ENCODE measurements around the gene ZNF32.
A peak's percentile ranks its signal among the peaks of the same experiment; 100 is the strongest.

The ZNF32 gene

DNA sequence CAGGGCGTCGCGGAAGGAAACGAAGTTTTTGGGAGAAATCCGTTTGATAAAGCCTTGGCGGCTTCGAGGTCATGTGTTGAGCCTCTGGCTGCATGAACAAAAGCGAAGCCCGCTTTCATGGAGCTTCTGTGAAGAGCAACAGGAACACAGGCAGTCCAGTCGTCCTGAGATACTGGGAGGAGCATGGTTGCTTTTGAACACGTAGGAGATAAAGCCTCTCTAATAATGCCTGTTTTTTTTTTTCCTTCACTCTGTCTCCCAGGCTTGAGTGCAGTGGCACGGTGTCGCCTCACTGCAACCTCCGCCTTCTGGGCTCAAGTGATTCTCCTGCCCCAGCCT lies 473 bp upstream of the ZNF32 start:
- TF ChIP-seq, protein P1, sequence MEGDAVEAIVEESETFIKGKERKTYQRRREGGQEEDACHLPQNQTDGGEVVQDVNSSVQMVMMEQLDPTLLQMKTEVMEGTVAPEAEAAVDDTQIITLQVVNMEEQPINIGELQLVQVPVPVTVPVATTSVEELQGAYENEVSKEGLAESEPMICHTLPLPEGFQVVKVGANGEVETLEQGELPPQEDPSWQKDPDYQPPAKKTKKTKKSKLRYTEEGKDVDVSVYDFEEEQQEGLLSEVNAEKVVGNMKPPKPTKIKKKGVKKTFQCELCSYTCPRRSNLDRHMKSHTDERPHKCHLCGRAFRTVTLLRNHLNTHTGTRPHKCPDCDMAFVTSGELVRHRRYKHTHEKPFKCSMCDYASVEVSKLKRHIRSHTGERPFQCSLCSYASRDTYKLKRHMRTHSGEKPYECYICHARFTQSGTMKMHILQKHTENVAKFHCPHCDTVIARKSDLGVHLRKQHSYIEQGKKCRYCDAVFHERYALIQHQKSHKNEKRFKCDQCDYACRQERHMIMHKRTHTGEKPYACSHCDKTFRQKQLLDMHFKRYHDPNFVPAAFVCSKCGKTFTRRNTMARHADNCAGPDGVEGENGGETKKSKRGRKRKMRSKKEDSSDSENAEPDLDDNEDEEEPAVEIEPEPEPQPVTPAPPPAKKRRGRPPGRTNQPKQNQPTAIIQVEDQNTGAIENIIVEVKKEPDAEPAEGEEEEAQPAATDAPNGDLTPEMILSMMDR (IDR thresholded peaks at IDR 0.05; ENCODE audit: poor library complexity, severe bottlenecking), result no peak
- ATAC-seq (ENCODE audit: low read depth) (peak; percentile 6; the same call in 2 of the 3 replicates), DNase-seq (ENCODE audit: low spot score) (no peak)
- Histone ChIP-seq H3K9me3 (ENCODE audit: severe bottlenecking) (peaks cover 20% of the 10 kb centered on the region), H3K27ac (ENCODE audit: poor library complexity, severe bottlenecking) (no peak overlapping the region), H3K36me3 (ENCODE audit: low read depth) (peaks cover 10% of the 10 kb centered on the region), H3K27me3 (ENCODE audit: insufficient read depth, poor library complexity, severe bottlenecking) (no peaks in the 10 kb centered on the region), H3K4me3 (ENCODE audit: severe bottlenecking) (peak overlapping the region; percentile 52), H3K4me1 (ENCODE audit: insufficient read depth, poor library complexity, severe bottlenecking) (no peaks in the 10 kb centered on the region)

GRCh38 chr10:43648095-43648397 lies 635 bp downstream of the ZNF32 start:
- TF ChIP-seq, protein P1 (IDR thresholded peaks at IDR 0.05; ENCODE audit: poor library complexity, severe bottlenecking), result no peak
- Histone ChIP-seq H3K27ac (ENCODE audit: poor library complexity, severe bottlenecking) (no peak overlapping the region), H3K36me3 (ENCODE audit: low read depth) (peaks cover 19% of the 10 kb centered on the region), H3K4me1 (ENCODE audit: insufficient read depth, poor library complexity, severe bottlenecking) (no peaks in the 10 kb centered on the region), H3K4me3 (ENCODE audit: severe bottlenecking) (peak overlapping the region; percentile 52), H3K9me3 (ENCODE audit: severe bottlenecking) (peaks cover 29% of the 10 kb centered on the region), H3K27me3 (ENCODE audit: insufficient read depth, poor library complexity, severe bottlenecking) (no peaks in the 10 kb centered on the region)
- DNase-seq (ENCODE audit: low spot score) (no peak), ATAC-seq (ENCODE audit: low read depth) (no peak)

GRCh38 chr10:43647576-43647975 lies 1.1 kb downstream of the ZNF32 start:
- DNase-seq (ENCODE audit: low spot score) (no peak), ATAC-seq (ENCODE audit: low read depth) (no peak)
- H3K36me3 ChIP-seq (ENCODE audit: low read depth), result peaks cover 19% of the 10 kb centered on the region
- peaks cover 29% of the 10 kb centered on the region for H3K9me3 ChIP-seq (ENCODE audit: severe bottlenecking)
- no peak overlapping the region for H3K27ac ChIP-seq (ENCODE audit: poor library complexity, severe bottlenecking)
- TF ChIP-seq, protein P1 (IDR thresholded peaks at IDR 0.05; ENCODE audit: poor library complexity, severe bottlenecking), result no peak
- no peak overlapping the region for H3K4me3 ChIP-seq (ENCODE audit: severe bottlenecking)
- H3K4me1 ChIP-seq (ENCODE audit: insufficient read depth, poor library complexity, severe bottlenecking), result no peaks in the 10 kb centered on the region
- H3K27me3 ChIP-seq (ENCODE audit: insufficient read depth, poor library complexity, severe bottlenecking), result no peaks in the 10 kb centered on the region

DNA sequence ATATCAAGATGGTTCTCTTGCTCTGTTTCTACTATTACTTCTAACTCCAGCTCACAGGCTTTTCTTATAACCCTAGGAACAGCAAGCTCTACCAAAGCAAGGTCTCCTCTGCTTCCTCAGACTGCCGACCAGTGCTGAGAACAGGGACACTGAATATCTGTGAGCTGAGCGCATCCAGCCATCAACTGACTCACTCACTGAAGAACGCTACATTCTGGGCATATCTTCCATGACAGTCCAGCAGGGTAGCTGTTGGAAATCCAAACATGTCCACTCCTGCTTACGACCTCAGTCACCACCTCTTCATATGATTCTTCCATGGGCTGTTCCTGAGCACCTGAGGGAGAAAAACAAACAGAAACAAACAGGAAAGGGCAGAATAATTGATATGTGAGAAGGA lies 2.8 kb downstream of the ZNF32 start:
- no peaks in the 10 kb centered on the region for H3K27me3 ChIP-seq (ENCODE audit: insufficient read depth, poor library complexity, severe bottlenecking)
- DNase-seq (ENCODE audit: low spot score) (no peak), ATAC-seq (ENCODE audit: low read depth) (no peak)
- peaks cover 32% of the 10 kb centered on the region for H3K9me3 ChIP-seq (ENCODE audit: severe bottlenecking)
- H3K4me3 ChIP-seq (ENCODE audit: severe bottlenecking), result no peak overlapping the region
- H3K36me3 ChIP-seq (ENCODE audit: low read depth), result peaks cover 19% of the 10 kb centered on the region
- no peak overlapping the region for H3K27ac ChIP-seq (ENCODE audit: poor library complexity, severe bottlenecking)
- no peaks in the 10 kb centered on the region for H3K4me1 ChIP-seq (ENCODE audit: insufficient read depth, poor library complexity, severe bottlenecking)
- TF ChIP-seq, protein P1 (IDR thresholded peaks at IDR 0.05; ENCODE audit: poor library complexity, severe bottlenecking), result no peak

- ATAC-seq (ENCODE audit: low read depth), result no peak
- TF ChIP-seq, protein P1 (IDR thresholded peaks at IDR 0.05; ENCODE audit: poor library complexity, severe bottlenecking), result no peak
- no peak overlapping the region for H3K4me3 ChIP-seq (ENCODE audit: severe bottlenecking)
- no peak overlapping the region for H3K27ac ChIP-seq (ENCODE audit: poor library complexity, severe bottlenecking)
- peaks cover 19% of the 10 kb centered on the region for H3K36me3 ChIP-seq (ENCODE audit: low read depth)
- H3K9me3 ChIP-seq (ENCODE audit: severe bottlenecking), result peaks cover 32% of the 10 kb centered on the region
- H3K4me1 ChIP-seq (ENCODE audit: insufficient read depth, poor library complexity, severe bottlenecking), result no peaks in the 10 kb centered on the region
- no peak for DNase-seq (ENCODE audit: low spot score)
- H3K27me3 ChIP-seq (ENCODE audit: insufficient read depth, poor library complexity, severe bottlenecking), result no peaks in the 10 kb centered on the region
These were observed 4.4 kb downstream of the ZNF32 start for GRCh38 chr10:43644252-43644651.
